ENCODE results near the gene APOBEC4.

Gene APOBEC4

GRCh38 chr1:183674886-183675285, 21.8 kb upstream of the APOBEC4 start:
- no peak for DNase-seq

- DNase-seq, result no peak
These were observed 21.2 kb upstream of the APOBEC4 start for GRCh38 chr1:183674339-183674738.

DNA sequence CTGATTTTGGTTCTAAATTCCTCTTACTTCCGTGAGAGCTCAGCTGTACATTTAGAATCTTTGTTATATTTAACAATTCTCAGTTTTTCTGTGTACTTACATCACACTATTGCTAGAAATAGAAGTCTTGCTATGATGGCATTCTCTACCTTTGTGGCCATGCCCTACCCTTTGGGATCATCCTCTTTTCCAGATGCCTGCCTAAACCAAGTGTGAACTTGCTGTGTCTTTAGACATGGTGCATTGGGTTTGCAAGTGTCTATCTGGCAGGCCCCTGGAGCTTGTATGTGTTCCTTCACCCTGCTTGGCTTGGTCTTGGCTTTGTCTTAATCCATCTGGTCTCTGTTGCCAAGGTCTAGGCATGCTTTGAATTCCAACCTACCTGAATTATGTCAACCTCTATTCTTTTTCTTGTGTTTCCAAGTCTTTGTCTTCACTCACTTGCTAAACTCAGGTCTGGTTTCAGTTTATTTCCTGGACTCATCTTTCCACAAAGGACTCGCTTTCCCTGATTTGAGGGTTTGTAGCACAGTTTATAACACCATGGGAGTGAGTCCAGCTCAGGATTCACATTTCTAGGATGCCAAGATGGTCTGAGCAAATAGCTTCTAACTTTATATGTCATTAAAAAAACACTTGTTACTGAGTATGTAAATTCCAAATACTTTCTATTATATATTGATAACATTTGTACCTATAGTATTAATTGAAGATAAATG, 20.6 kb upstream of the APOBEC4 start:
- no peak for DNase-seq

GRCh38 chr1:183670169-183670568, 17.1 kb upstream of the APOBEC4 start:
- no peak for DNase-seq

DNA sequence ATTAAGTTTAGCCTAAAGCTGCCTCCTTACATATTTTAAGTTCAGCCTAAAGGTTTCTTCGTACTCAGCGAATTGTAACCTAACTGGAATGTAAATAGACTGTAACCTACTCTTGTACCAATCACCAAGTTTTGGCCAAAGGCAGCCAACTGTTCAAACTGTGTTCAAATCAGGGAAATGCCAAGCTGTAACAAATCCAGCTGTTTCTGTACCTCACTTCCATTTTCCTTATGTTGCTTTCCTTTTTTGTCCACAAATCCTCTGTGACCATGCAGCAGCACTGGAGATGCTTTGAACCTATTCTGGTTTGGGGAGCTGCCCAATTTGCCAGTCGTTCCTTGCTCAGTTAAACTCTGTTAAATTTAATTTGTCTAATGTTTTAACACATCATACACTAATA, 3.2 kb upstream of the APOBEC4 start:
- DNase-seq, result no peak

- peak; percentile 59 for DNase-seq
These were observed 2.5 kb upstream of the APOBEC4 start for GRCh38 chr1:183655562-183656075.

DNA sequence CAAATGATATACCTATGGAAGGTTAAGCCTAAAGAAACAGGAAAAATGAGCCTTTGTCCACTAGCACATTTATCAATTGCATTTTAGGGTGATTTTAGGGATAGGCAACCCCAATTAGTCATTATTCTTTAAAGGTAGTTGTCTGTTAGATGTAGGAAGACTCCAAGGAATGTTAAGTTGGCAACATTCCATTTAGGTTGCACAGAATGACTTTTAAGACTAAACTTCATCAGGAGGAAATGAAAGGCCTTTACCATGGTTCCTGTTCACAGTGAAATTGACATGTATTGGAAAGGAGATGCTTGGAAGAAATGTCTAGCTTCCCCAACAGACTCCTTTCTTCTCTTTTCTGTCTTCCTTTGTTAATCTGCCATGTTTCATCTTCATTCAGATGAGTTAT, 1.6 kb upstream of the APOBEC4 start:
- no peak for DNase-seq

GRCh38 chr1:183653876-183654451, 848 bp upstream of the APOBEC4 start:
- DNase-seq, result no peak

DNA sequence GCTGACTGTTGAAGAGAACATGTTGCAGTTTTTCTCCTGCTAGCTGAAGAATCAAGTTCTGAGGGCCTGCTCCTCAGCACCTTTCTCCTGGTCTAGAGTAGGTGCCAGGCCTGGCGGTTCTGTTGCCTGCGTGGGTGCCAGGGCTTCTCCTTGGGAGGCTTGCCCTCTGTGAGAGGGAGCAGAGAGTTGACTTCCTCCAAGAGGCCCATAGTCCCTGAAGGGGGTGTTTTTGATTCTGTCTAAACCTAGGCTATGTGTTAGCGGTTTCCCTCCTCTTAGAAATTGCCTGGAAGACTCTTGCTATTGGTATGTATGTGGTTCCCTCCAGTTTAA, 312 bp upstream of the APOBEC4 start:
- no peak for DNase-seq

- DNase-seq, result no peak
These were observed 1.0 kb downstream of the APOBEC4 start for GRCh38 chr1:183652107-183652506.

GRCh38 chr1:183651612-183652011, 1.5 kb downstream of the APOBEC4 start:
- DNase-seq, result no peak

DNA sequence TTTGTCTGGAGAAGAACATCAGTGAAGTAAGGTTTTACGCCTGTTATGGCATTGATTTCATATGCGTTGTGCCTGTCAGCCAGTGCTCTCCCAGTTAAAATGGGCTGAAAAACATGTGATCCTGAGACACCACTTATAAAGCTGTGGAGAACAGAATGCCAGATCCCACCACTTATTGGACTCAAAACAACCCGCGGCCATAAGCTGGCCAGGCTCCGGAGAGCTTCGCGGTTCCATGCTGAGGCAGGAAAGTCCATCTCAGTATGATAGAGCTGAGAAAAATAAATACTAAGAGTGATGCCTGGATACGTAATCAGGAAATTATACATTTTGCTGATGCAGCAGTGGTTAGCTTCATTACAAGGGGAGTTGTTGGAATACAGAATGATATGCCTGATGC, 5.1 kb downstream of the APOBEC4 start:
- no peak for DNase-seq

GRCh38 chr1:183646776-183647175, 6.3 kb downstream of the APOBEC4 start:
- DNase-seq, result no peak

DNA sequence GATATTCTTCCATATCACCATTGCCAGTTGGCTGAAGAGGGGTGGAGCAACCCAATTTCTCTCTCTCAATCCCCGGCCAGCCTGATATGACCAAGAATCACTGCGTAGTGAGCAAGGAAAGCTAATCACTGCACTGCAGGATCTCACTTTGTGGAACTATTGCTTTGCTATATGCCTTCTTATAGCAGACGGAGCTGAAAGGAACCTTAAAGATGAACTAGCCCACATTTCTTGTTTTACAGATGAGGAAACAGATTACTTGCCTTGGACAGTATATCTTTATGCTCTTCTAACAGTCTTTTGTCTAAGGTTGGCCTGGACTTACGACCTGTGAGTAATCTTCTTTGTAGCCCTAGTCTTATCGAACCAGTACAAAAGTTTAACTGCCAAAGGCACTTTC, 7.6 kb downstream of the APOBEC4 start:
- no peak for DNase-seq

DNA sequence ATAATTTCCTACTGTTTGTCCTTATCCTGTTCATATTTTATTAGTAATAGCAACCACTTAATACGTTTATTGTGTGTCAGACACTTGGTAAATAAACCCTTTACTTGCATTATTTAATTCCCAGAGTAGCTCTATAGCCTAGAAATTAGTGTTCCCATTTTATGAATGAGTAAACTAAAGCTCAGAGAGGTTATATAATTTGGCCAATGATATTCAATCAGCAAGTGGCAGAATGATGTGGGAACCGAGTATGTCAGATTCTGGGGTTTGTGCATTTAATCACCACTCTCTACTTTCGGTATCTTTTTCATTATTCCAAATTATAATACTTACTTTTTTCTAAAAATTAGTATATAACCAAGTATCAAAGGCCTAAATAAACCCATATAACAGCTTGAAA, 10.9 kb downstream of the APOBEC4 start:
- no peak for DNase-seq

GRCh38 chr1:183640193-183640592, 12.9 kb downstream of the APOBEC4 start:
- DNase-seq, result no peak

DNA sequence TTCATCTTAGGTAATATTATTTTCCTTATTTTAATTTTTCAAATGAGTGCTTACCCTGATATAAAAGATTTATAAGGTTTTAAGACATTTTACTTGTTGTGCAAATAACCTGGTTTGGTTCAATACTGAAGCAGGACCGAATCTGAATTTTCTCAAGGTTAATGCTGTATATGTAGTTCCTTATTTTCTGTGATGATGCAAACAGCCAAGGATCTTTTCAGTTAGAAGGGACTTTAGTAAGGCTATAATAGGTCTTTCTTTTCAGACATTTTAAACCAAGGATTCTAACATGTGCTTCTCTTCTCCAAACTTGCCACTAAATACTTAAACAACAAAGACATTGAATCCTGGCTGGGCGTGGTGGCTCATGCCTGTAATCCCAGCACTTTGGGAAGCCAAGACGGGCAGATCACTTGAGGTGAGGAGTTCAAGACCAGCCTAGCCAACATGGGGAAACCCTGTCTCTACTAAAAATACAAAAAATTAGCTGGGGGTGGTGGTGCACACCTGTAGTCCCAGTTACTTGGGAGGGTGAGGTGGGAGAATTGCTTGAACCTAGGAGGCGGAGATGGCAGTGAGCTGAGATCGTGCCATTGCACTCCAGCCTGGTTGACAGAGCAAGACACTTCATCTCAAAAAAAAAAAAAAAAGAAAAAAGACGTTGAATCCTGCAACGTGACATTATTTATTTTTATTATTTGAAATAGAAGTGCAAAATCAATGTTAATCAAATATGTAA, 14.3 kb downstream of the APOBEC4 start:
- DNase-seq, result no peak

- DNase-seq, result no peak
These were observed 16.3 kb downstream of the APOBEC4 start for GRCh38 chr1:183636783-183637182.

GRCh38 chr1:183636334-183636682, 16.8 kb downstream of the APOBEC4 start:
- no peak for DNase-seq

- peak; percentile 93 for DNase-seq
These were observed 17.3 kb downstream of the APOBEC4 start, which contains the start of gene ARPC5 for GRCh38 chr1:183635606-183636333. Gene ARPC5 (minus strand): TSS chr1:183635783. CDS start chr1:183635659, 124 bp downstream.

DNA sequence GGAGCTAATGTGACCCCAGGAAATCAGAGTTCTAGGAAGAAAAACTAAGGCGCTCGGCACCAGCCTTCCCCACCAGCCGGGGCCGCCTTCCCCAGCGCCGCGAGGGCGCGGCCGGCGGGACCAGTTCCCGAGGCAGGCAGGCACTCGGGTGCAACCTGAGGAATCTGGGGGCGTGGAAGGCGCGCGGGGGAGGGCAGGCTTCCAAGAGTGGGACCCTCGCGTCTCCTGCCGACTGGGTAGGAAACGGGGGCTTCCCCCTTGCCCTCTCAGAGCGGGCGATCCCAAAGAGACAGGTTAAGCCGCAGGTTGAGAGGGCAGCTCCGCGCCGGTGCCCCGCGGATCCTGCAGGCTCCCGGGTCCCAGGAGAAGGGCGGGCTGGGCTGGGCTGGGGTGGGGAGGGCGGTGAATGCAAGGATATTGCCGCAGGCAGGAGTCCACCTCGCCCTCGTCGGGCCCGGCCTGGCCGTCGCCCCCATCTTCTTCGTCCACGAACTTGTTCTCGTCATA, 18.0 kb downstream of the APOBEC4 start:
- DNase-seq, result no peak

DNA sequence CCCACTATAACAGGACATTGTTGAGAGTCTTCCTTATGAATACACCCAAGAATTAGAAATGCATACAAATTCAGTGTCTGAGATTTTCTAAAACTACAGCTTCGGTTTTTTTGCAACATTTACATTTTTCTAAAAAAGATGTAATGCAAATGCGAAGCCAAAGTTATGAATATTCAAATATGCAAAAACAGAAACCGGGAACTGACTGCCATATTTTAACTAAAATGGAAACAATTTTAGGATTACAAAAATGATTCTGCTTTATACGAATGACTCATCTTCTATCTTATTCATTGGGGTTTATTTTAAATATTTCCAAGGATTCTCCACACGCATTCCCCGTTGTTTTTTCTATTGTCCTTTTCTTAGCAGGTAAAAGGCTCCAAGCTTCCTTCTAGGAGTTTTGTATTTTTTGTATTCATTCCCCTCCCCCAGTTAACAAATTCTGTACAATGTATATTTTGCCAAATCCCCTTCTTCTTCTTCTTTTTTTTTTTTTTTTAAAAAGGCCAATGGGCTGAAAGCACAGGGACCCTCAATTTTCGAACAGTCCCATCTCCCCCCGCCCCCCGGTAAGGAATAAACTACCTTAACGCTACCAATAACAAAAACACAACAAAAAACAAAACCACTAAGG, 18.6 kb downstream of the APOBEC4 start:
- DNase-seq, result no peak
